Activated CD4-positive, alpha-beta T cell treated with anti-CD3 and anti-CD28 coated beads, Interleukin-2, amount 50 U/mL, for 1 hour (primary cell): ENCODE measurements around the gene WWOX.

Experiments used
- DNase-seq: peaks from one replicate; pipeline ENCODE4 v3.0.0-alpha.2; 2020

Gene WWOX

GRCh38 chr16:78413651-78414050 lies 314.2 kb downstream of the WWOX start:
- no peak for DNase-seq

GRCh38 chr16:78415013-78415412 lies 315.6 kb downstream of the WWOX start:
- no peak for DNase-seq

GRCh38 chr16:78415669-78416068 lies 316.2 kb downstream of the WWOX start:
- DNase-seq: no peak

- no peak for DNase-seq
Measured at GRCh38 chr16:78416400-78416799, 316.9 kb downstream of the WWOX start.

GRCh38 chr16:78421181-78421708 lies 321.8 kb downstream of the WWOX start:
- DNase-seq: no peak

DNA sequence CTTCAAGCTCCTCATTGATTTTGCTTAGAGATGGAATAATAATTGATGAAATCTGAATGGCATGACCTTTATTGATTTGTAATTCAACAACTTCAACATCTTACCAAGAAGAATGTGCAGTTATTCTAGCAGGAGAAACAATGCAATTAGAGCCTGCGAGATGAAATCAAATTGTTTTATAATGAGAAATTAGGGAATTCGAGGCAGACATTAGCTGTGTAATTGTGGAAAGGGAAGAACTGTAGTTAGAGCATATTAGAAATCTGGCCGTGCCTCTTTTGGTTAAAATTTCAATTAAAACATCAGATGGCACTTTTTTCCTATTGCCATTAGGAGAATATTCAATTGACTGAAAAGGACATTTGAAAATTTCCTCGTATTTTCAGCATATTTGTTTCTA lies 325.8 kb downstream of the WWOX start:
- no peak for DNase-seq

DNA sequence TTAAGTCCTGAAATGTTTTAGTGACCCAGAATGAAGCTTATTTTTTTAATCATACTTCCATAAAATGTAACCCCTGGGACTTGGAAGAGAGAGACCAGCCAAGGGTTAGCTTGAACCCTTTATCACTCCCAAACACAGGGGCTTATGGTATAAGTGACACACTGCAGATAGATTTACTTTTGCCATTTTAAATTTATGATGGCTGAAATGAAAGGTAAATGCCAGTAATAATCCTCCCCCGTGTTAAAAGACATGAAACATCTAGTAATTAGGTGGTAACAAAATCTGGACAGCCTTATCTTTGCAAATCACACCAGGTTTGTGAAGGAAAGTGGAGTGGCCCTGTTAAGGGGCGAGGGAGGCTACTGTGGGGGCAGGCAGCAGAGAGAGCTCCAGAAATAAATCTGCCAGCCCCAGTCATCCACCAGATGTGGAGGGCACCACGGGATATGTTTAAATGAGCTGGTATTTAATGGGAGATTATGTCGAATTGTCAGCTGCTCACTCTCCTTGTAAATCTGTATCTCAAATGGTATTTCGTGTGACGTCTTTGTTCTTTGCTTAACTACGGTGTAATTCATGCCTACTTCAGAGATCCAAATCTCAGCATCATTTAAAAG lies 326.5 kb downstream of the WWOX start:
- no peak for DNase-seq

GRCh38 chr16:78428193-78428592 lies 328.7 kb downstream of the WWOX start:
- no peak for DNase-seq

- DNase-seq: no peak
Measured at GRCh38 chr16:78430281-78430680, 330.8 kb downstream of the WWOX start.

- DNase-seq: no peak
Measured at GRCh38 chr16:78431004-78431670, 331.7 kb downstream of the WWOX start.

GRCh38 chr16:78431701-78432100 lies 332.2 kb downstream of the WWOX start:
- DNase-seq: no peak

- no peak for DNase-seq
Measured at GRCh38 chr16:78432451-78432850, 333.0 kb downstream of the WWOX start.

DNA sequence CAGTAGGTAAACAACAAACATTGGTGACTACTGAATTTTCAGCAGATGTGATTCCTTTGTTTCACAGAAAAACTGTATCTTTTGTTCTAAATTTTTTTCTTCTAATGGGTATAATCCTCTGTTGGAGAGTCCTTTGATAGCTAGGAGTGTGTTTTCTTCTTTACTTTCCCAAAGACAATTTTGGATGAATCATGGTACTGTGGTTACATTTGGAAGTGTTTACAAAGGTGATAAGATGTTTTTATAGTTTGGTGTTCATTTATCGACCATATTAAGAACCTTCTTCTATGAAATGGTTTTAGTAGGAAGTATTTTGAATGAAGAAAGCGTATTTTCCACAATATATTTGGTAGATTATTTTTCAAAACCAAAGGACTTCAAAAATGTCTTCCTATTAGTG lies 333.7 kb downstream of the WWOX start:
- no peak for DNase-seq

GRCh38 chr16:78434401-78434800 lies 334.9 kb downstream of the WWOX start:
- no peak for DNase-seq

GRCh38 chr16:78435260-78435659 lies 335.8 kb downstream of the WWOX start:
- no peak for DNase-seq

GRCh38 chr16:78436023-78436422 lies 336.6 kb downstream of the WWOX start:
- DNase-seq: no peak

DNA sequence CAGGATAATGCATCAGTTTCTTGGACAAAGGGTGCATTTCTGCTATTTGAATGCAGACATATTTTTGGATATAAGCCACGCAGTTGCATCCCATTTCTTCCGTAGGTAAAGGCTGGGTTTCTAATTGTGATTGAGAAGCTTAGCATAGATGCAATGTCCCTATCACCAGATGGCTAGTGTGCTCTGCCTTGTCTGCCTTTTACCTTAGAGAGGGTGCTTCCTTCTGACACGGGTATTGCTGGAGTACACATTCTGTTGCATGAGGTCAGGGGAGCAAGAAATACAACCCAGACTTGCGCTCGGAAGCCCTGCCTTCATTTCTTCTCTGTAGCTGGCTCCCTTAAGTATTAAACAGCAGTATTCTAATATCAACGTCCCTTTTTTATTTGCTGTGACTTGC lies 337.4 kb downstream of the WWOX start:
- DNase-seq: no peak

GRCh38 chr16:78437352-78437968 lies 338.0 kb downstream of the WWOX start:
- DNase-seq: peak; percentile 17

DNA sequence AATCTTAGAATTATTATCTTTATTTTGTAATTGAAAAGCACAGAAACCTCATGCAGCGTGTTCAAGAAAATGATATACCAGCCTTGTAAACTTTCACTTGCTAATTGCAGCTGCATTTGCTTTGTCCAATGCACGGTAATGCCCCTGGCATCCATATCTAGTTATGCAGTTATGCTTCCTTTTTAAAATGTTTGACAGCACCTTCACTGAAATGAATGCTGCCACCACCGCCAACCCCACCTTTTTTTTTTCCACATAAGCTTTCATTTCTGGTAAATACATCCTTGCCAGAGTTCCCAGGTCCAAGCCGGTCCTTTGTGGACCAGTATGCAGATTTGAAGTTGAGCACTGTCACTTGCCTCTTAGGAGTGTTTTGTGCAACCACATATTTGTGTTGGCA lies 338.8 kb downstream of the WWOX start:
- DNase-seq: no peak

GRCh38 chr16:78438632-78439031 lies 339.2 kb downstream of the WWOX start:
- no peak for DNase-seq

- DNase-seq: no peak
Measured at GRCh38 chr16:78439646-78440045, 340.2 kb downstream of the WWOX start.

DNA sequence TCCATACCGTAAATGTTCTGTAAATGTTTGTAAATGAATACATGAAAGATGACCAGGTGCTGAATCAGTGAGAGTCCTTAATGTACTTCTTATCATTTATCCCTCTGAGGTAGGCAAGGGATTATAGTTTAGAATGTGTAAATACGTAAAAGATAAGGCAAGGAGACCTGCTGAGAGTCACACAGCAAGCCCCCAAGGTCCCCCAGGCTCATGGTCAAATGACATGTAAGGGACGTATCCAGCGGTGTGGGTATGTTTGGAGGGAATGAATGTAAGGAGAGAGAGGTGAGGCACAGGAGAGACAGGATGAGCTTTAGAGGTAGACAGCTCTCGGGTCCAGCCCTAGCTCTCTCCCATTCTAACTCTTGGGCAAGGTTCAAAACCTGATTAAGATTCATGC lies 341.8 kb downstream of the WWOX start:
- no peak for DNase-seq

DNA sequence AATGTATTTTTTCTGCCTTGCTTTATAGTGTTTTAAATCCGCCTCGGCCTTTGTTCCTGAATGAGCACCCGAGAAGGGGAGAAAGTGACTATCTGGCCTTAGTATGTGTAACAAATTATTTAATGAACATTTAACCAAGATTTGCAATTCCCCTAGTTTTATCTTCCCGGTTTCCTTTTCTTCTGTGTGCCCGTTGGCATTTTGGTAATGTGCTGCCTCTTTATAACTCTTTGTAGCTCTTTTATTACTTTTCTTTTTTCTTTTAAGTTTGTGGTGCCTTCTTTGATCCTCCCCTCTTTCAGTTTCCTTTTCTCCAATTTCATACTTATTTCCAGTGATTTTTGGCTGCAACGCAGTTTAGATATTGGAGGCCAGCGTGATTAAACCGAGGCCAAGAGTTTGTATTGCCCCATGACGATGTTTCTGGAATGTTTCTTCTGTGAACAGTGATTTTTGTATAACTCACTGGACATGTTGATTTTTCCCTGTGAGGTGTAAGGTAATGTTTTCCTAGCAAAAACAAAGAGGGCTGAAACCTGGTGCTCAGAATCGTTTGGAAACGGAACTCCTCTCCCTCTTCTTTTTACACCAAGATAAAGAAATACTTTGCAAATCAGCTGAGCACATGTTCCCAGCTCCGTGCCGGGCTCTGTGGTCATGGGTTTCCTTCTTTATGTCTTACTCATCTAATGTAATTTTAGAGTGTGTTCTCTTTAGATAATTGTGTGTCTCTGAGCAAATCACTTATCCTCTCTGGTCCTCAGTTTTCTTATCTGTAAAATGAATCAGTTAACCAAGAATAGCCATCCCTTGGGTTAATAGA lies 344.3 kb downstream of the WWOX start:
- DNase-seq: no peak
